Neural crest cell (in vitro differentiated cells): Measurements from ENCODE around the gene NUDT2. TPM values are rescaled to one million over a fixed set of nuclear protein-coding genes. Genes with fewer than 3 reads are reported as not detected.
"Not testable (repeated sequence)": the region's sequence is repeated elsewhere in the genome, so short reads cannot be mapped to it uniquely, and the experiment has no call there.

Source experiments
- DNase-seq: peaks from one replicate; pipeline ENCODE4 v3.0.0; 2021; ENCODE audit warnings: low read depth, mixed read lengths, low spot score
- H3K27ac Mint-ChIP-seq: one replicate; pipeline ENCODE4 v1.8.0; 2021; ENCODE audit warnings: mild to moderate bottlenecking, mixed read lengths; ENCODE audit not compliant: unreplicated experiment
- H3K27me3 Mint-ChIP-seq: 2 replicates; pipeline ENCODE4 v1.8.0; 2021; ENCODE audit warnings: low read depth, mild to moderate bottlenecking, mixed read lengths
- H3K36me3 Mint-ChIP-seq: 2 replicates; pipeline ENCODE4 v1.8.0; 2021; ENCODE audit warnings: low read depth, mild to moderate bottlenecking, mixed read lengths
- H3K4me1 Mint-ChIP-seq: 2 replicates; pipeline ENCODE4 v1.8.0; 2021; ENCODE audit warnings: mixed read lengths
- H3K4me3 Mint-ChIP-seq: one replicate; pipeline ENCODE4 v1.8.0; 2021; ENCODE audit warnings: mild to moderate bottlenecking, mixed read lengths
- H3K9me3 Mint-ChIP-seq: 2 replicates; pipeline ENCODE4 v1.8.0; 2021; ENCODE audit warnings: mixed read lengths
- CTCF ChIP-seq: fragments of 200-600 bp; sonication (generic); conservative IDR thresholded peaks from 2 replicates; pipeline ENCODE4 v1.5.0; 2021; ENCODE audit warnings: antibody characterized with exemption, mild to moderate bottlenecking
- total RNA-seq: library from RNA; stranded (reverse); gene quantifications from 2 replicates; pipeline ENCODE4 v1.2.1, GENCODE V29; 2021

Gene NUDT2
- total RNA-seq, 1 donor from 2014 or later, result 19.8 TPM

GRCh38 chr9:34292552-34292951, 36.8 kb upstream of the NUDT2 start:
- peaks cover 4% of the 10 kb centered on the region for H3K36me3 Mint-ChIP-seq
- no peaks in the 10 kb centered on the region for H3K9me3 Mint-ChIP-seq
- no peak for TF ChIP-seq CTCF
- no peaks in the 10 kb centered on the region for H3K4me1 Mint-ChIP-seq
- H3K27me3 Mint-ChIP-seq, result no peaks in the 10 kb centered on the region
- no peak overlapping the region for H3K4me3 Mint-ChIP-seq
- H3K27ac Mint-ChIP-seq, result no peak overlapping the region
- no peak for DNase-seq

GRCh38 chr9:34301064-34301463, 28.3 kb upstream of the NUDT2 start:
- H3K36me3 Mint-ChIP-seq, H3K27ac Mint-ChIP-seq: not testable (repeated sequence)

GRCh38 chr9:34308316-34308715, 21.1 kb upstream of the NUDT2 start:
- not testable (repeated sequence) for H3K27ac Mint-ChIP-seq, H3K36me3 Mint-ChIP-seq, H3K4me1 Mint-ChIP-seq, H3K9me3 Mint-ChIP-seq, DNase-seq, H3K27me3 Mint-ChIP-seq, H3K4me3 Mint-ChIP-seq

More at GRCh38 chr9:34301064-34301463, 28.3 kb upstream of the NUDT2 start:
- DNase-seq, H3K4me3 Mint-ChIP-seq, H3K27me3 Mint-ChIP-seq, H3K9me3 Mint-ChIP-seq, H3K4me1 Mint-ChIP-seq: not testable (repeated sequence)

GRCh38 chr9:34310215-34310614, 19.2 kb upstream of the NUDT2 start:
- H3K27ac Mint-ChIP-seq, result no peak overlapping the region
- no peaks in the 10 kb centered on the region for H3K9me3 Mint-ChIP-seq

GRCh38 chr9:34311499-34312185, 17.7 kb upstream of the NUDT2 start:
- Mint-ChIP-seq H3K4me1 (no peaks in the 10 kb centered on the region), H3K27ac (no peak overlapping the region), H3K9me3 (no peaks in the 10 kb centered on the region), H3K27me3 (no peaks in the 10 kb centered on the region), H3K4me3 (no peak overlapping the region), H3K36me3 (no peaks in the 10 kb centered on the region)
- no peak for DNase-seq
- no peak for TF ChIP-seq CTCF

More at GRCh38 chr9:34310215-34310614, 19.2 kb upstream of the NUDT2 start:
- Mint-ChIP-seq H3K27me3 (no peaks in the 10 kb centered on the region), H3K36me3 (no peaks in the 10 kb centered on the region), H3K4me3 (no peak overlapping the region), H3K4me1 (no peaks in the 10 kb centered on the region)
- TF ChIP-seq CTCF, result no peak
- no peak for DNase-seq

- no peak for DNase-seq
- Mint-ChIP-seq H3K27ac (no peak overlapping the region), H3K36me3 (peaks cover 2% of the 10 kb centered on the region), H3K27me3 (no peaks in the 10 kb centered on the region), H3K4me1 (no peaks in the 10 kb centered on the region), H3K9me3 (no peaks in the 10 kb centered on the region), H3K4me3 (no peak overlapping the region)
- TF ChIP-seq CTCF, result no peak
Measured at GRCh38 chr9:34317436-34317835, 11.9 kb upstream of the NUDT2 start.
